ENCODE measurements around the gene IGFL1.
"Not testable (repeated sequence)": the region's sequence is repeated elsewhere in the genome, so short reads cannot be mapped to it uniquely, and the experiment has no call there.

IGFL1 gene

GRCh38 chr19:46265217-46265828, 35.8 kb downstream of the IGFL1 start:
- H3K27me3 Mint-ChIP-seq, result peaks cover 75% of the 10 kb centered on the region
- no peaks in the 10 kb centered on the region for H3K9me3 Mint-ChIP-seq
- no peak overlapping the region for H3K4me3 Mint-ChIP-seq
- DNase-seq (peak; percentile 75 to 80), ATAC-seq (peak; percentile 71)
- no peak overlapping the region for H3K27ac Mint-ChIP-seq
- peaks cover 17% of the 10 kb centered on the region for H3K4me1 Mint-ChIP-seq

GRCh38 chr19:46269101-46269500, 39.6 kb downstream of the IGFL1 start:
- no peak for DNase-seq
- peaks cover 14% of the 10 kb centered on the region for H3K4me1 Mint-ChIP-seq
- no peak for ATAC-seq
- H3K4me3 Mint-ChIP-seq, result no peak overlapping the region
- no peak overlapping the region for H3K27ac Mint-ChIP-seq
- peaks cover 61% of the 10 kb centered on the region for H3K27me3 Mint-ChIP-seq
- no peaks in the 10 kb centered on the region for H3K9me3 Mint-ChIP-seq

- Mint-ChIP-seq H3K27ac (peak overlapping the region in 1 of 2 donors; percentile 14), H3K4me1 (peaks cover 13% of the 10 kb centered on the region), H3K4me3 (no peak overlapping the region), H3K9me3 (no peaks in the 10 kb centered on the region), H3K27me3 (peaks cover 47% of the 10 kb centered on the region)
- no peak for ATAC-seq
- DNase-seq, result no peak
These were observed 41.1 kb downstream of the IGFL1 start for GRCh38 chr19:46270521-46271256.

- ATAC-seq (peak; percentile 75), DNase-seq (no peak)
- Mint-ChIP-seq H3K4me3 (no peak overlapping the region), H3K27ac (no peak overlapping the region), H3K9me3 (no peaks in the 10 kb centered on the region), H3K27me3 (peaks cover 37% of the 10 kb centered on the region), H3K4me1 (peaks cover 13% of the 10 kb centered on the region)
These were observed 42.1 kb downstream of the IGFL1 start for GRCh38 chr19:46271481-46272197.

GRCh38 chr19:46273931-46274330, 44.4 kb downstream of the IGFL1 start:
- peaks cover 14% of the 10 kb centered on the region for H3K27me3 Mint-ChIP-seq

GRCh38 chr19:46279177-46279576, 49.6 kb downstream of the IGFL1 start:
- H3K27ac Mint-ChIP-seq, result no peak overlapping the region

More at GRCh38 chr19:46273931-46274330, 44.4 kb downstream of the IGFL1 start:
- H3K27ac Mint-ChIP-seq, ATAC-seq, DNase-seq, H3K9me3 Mint-ChIP-seq, H3K4me3 Mint-ChIP-seq: not testable (repeated sequence)
- peaks cover 13% of the 10 kb centered on the region for H3K4me1 Mint-ChIP-seq

More at GRCh38 chr19:46279177-46279576, 49.6 kb downstream of the IGFL1 start:
- Mint-ChIP-seq H3K4me3 (no peak overlapping the region), H3K9me3 (no peaks in the 10 kb centered on the region), H3K4me1 (no peaks in the 10 kb centered on the region), H3K27me3 (no peaks in the 10 kb centered on the region)
- DNase-seq, result no peak
- no peak for ATAC-seq

Measured in stimulated activated naive CD8-positive, alpha-beta T cell treated with anti-CD3 and anti-CD28 coated beads, Interleukin-15, amount 100 ng/mL, for 72 hours (primary cell).